ENCODE data around the gene SYNGR3.

DNA sequence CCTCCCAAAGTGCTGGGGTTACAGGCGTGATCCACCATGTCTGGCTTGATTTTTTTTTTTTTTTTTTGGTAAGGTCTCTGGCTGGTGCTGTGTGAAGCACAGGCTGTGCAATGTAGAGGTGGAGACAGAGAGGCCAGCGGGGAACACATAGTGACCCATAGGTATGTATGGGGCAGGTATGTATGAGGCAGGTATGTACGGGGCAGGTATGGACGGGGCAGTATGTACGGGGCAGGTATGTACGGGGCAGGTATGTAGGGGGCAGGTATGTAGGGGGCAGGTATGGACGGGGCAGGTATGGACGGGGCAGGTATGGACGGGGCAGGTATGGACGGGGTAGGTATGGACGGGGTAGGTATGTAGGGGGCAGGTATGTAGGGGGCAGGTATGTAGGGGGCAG is 40.3 kb upstream of the SYNGR3 start:
- TF ChIP-seq ESRRA (IDR thresholded peaks at IDR 0.05; ENCODE audit: borderline replicate concordance, low read length) (no peak), RAD21 (conservative IDR thresholded peaks at IDR 0.05 in 1 of 2, IDR thresholded peaks at IDR 0.05 in 1 of 2) (no peak), PHF8 (IDR thresholded peaks at IDR 0.05; ENCODE audit: borderline replicate concordance, low read depth) (no peak), POLR2AphosphoS2 (conservative IDR thresholded peaks at IDR 0.05; ENCODE audit: low read length) (no peak), POLR2A (IDR thresholded peaks at IDR 0.05; ENCODE audit: low read length) (no peak), BHLHE40 (IDR thresholded peaks at IDR 0.05; ENCODE audit: low read depth, low read length) (no peak), HOXB5 (CRISPR knock-in tag; IDR thresholded peaks at IDR 0.05) (no peak), NFE2L2 (conservative IDR thresholded peaks at IDR 0.05; ENCODE audit: low read length) (no peak), CHD2 (IDR thresholded peaks at IDR 0.05; ENCODE audit: low read length, partially characterized antibody) (no peak), JUN (IDR thresholded peaks at IDR 0.05) (no peak)
- TF ChIP-seq, protein P1, sequence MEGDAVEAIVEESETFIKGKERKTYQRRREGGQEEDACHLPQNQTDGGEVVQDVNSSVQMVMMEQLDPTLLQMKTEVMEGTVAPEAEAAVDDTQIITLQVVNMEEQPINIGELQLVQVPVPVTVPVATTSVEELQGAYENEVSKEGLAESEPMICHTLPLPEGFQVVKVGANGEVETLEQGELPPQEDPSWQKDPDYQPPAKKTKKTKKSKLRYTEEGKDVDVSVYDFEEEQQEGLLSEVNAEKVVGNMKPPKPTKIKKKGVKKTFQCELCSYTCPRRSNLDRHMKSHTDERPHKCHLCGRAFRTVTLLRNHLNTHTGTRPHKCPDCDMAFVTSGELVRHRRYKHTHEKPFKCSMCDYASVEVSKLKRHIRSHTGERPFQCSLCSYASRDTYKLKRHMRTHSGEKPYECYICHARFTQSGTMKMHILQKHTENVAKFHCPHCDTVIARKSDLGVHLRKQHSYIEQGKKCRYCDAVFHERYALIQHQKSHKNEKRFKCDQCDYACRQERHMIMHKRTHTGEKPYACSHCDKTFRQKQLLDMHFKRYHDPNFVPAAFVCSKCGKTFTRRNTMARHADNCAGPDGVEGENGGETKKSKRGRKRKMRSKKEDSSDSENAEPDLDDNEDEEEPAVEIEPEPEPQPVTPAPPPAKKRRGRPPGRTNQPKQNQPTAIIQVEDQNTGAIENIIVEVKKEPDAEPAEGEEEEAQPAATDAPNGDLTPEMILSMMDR (IDR thresholded peaks at IDR 0.05), result no peak
- TF ChIP-seq, protein P2, sequence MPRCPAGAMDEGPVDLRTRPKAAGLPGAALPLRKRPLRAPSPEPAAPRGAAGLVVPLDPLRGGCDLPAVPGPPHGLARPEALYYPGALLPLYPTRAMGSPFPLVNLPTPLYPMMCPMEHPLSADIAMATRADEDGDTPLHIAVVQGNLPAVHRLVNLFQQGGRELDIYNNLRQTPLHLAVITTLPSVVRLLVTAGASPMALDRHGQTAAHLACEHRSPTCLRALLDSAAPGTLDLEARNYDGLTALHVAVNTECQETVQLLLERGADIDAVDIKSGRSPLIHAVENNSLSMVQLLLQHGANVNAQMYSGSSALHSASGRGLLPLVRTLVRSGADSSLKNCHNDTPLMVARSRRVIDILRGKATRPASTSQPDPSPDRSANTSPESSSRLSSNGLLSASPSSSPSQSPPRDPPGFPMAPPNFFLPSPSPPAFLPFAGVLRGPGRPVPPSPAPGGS (IDR thresholded peaks at IDR 0.05), result no peak
- TF ChIP-seq, protein P3, sequence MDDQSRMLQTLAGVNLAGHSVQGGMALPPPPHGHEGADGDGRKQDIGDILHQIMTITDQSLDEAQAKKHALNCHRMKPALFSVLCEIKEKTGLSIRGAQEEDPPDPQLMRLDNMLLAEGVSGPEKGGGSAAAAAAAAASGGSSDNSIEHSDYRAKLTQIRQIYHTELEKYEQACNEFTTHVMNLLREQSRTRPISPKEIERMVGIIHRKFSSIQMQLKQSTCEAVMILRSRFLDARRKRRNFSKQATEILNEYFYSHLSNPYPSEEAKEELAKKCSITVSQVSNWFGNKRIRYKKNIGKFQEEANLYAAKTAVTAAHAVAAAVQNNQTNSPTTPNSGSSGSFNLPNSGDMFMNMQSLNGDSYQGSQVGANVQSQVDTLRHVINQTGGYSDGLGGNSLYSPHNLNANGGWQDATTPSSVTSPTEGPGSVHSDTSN (IDR thresholded peaks at IDR 0.05), result no peak

All from A549 (cell line).